SK-N-SH (cell line): ENCODE results near the gene TRIM68. TPM values are rescaled to one million over a fixed set of nuclear protein-coding genes. Genes with fewer than 3 reads are reported as not detected.

Experiments used
- CTCF ChIA-PET: fragments of 300-600, 350-600 bp; formaldehyde crosslinking; extraction: SDS; loops from one replicate; lab custom pipeline; 2021; lab: Yijun Ruan, JAX
- POLR2A ChIA-PET: fragments of 350-600 bp; sonication (Branson Sonifier 250); formaldehyde crosslinking; extraction: SDS; loops from one replicate; lab custom pipeline; 2020; ENCODE audit warnings: antibody characterized with exemption, inconsistent platforms; lab: Yijun Ruan, JAX
- DNase-seq: peaks from one replicate; pipeline ENCODE4 v3.0.0; 2012
- H2AFZ ChIP-seq: fragments of 200-600 bp; sonication (generic); 2 replicates; pipeline ENCODE4 v1.8.1; 2016; ENCODE audit warnings: antibody characterized with exemption, mild to moderate bottlenecking, low read depth
- H3F3A ChIP-seq: fragments of 200-600 bp; sonication (generic); replicated peaks from 2 replicates; pipeline ENCODE3; 2016; ENCODE audit warnings: antibody characterized with exemption, mild to moderate bottlenecking; ENCODE audit not compliant: insufficient read depth
- H3K27ac ChIP-seq, 2 experiments: fragments of 200-500 bp in 1 of 2; fragments of 200-600 bp in 1 of 2; sonication (Bioruptor generic) in 1 of 2; sonication (generic), shearing (Covaris generic) in 1 of 2; 2 replicates each; pipeline versions ENCODE4 v1.5.1 to v1.6.1; 2014 to 2016; ENCODE audit warnings: low read depth in 2 of 2, inconsistent platforms in 1 of 2, low read length in 1 of 2, mild to moderate bottlenecking in 1 of 2, mixed read lengths in 1 of 2
- H3K27me3 ChIP-seq: fragments of 200-600 bp; sonication (generic), shearing (Covaris generic); 2 replicates; pipeline ENCODE4 v1.6.1; 2016; ENCODE audit warnings: mixed run types; ENCODE audit not compliant: insufficient read depth
- H3K36me3 ChIP-seq, 2 experiments: fragments of 200-500 bp in 1 of 2; fragments of 200-600 bp in 1 of 2; sonication (Bioruptor generic) in 1 of 2; sonication (generic) in 1 of 2; replicated peaks in 1 of 2; 2 replicates each; pipeline versions ENCODE3 to v1.5.1; 2014 to 2016; ENCODE audit warnings: low read length in 1 of 2, mild to moderate bottlenecking in 1 of 2; ENCODE audit not compliant: insufficient read depth in 2 of 2, control insufficient read depth in 1 of 2
- H3K4me1 ChIP-seq, 2 experiments: fragments of 200-500 bp in 1 of 2; fragments of 200-600 bp in 1 of 2; sonication (Bioruptor generic) in 1 of 2; sonication (generic), shearing (Covaris generic) in 1 of 2; 2 replicates each; pipeline versions ENCODE4 v1.5.1 to v1.6.1; 2014 to 2016; ENCODE audit warnings: low read depth in 1 of 2, low read length in 1 of 2, mixed run types in 1 of 2; ENCODE audit not compliant: insufficient read depth in 2 of 2, control insufficient read depth in 1 of 2
- H3K4me2 ChIP-seq: fragments of 200-600 bp; sonication (generic), shearing (Covaris generic); 2 replicates; pipeline ENCODE4 v1.6.1; 2017; ENCODE audit warnings: mixed run types
- H3K4me3 ChIP-seq, 2 experiments: fragments of 200-500 bp in 1 of 2; fragments of 200-600 bp in 1 of 2; sonication (Bioruptor generic) in 1 of 2; sonication (generic), shearing (Covaris generic) in 1 of 2; 2 replicates each; pipeline versions ENCODE4 v1.5.1 to v1.8.1; 2014 to 2016; ENCODE audit warnings: low read depth in 2 of 2, inconsistent platforms in 1 of 2, low read length in 1 of 2, mild to moderate bottlenecking in 1 of 2, mixed read lengths in 1 of 2, moderate library complexity in 1 of 2
- H3K79me2 ChIP-seq: fragments of 200-600 bp; sonication (generic); 2 replicates; pipeline ENCODE4 v1.8.1; 2017; ENCODE audit warnings: mild to moderate bottlenecking; ENCODE audit not compliant: insufficient read depth
- H3K9ac ChIP-seq: fragments of 200-600 bp; sonication (generic); 2 replicates; pipeline ENCODE4 v1.6.1; 2017; ENCODE audit warnings: mixed run types
- H3K9me2 ChIP-seq: fragments of 200-600 bp; sonication (generic); 2 replicates; pipeline ENCODE4 v1.6.1; 2017; ENCODE audit warnings: mixed run types
- H3K9me3 ChIP-seq: fragments of 200-600 bp; sonication (generic); 2 replicates; pipeline ENCODE4 v1.6.1; 2017; ENCODE audit warnings: mixed run types, mild to moderate bottlenecking, moderate library complexity
- H4K20me1 ChIP-seq: fragments of 200-600 bp; sonication (generic); 2 replicates; pipeline ENCODE4 v1.6.1; 2017; ENCODE audit warnings: mild to moderate bottlenecking, mixed run types; ENCODE audit not compliant: insufficient read depth
- ELF1 ChIP-seq: IDR thresholded peaks from 2 replicates; pipeline ENCODE4 v1.4.0; 2012
- FOXM1 ChIP-seq: IDR thresholded peaks from 2 replicates; pipeline ENCODE4 v1.4.0; 2012; ENCODE audit warnings: low read depth, mild to moderate bottlenecking
- GABPA ChIP-seq: IDR thresholded peaks from 2 replicates; pipeline ENCODE4 v1.4.0; 2012; ENCODE audit warnings: low read depth, mild to moderate bottlenecking
- GATA2 ChIP-seq: sonication (generic); formaldehyde crosslinking; IDR thresholded peaks from 2 replicates; pipeline ENCODE4 v1.5.0; 2020; ENCODE audit warnings: mild to moderate bottlenecking, missing genetic modification reagents
- IRF3 ChIP-seq: fragments of 150-350 bp; IDR thresholded peaks from 2 replicates; pipeline ENCODE4 v1.6.1; 2016; ENCODE audit warnings: mild to moderate bottlenecking, low read depth, low read length
- JUND ChIP-seq: IDR thresholded peaks from 2 replicates; pipeline ENCODE4 v1.4.0; 2012
- MXI1 ChIP-seq: IDR thresholded peaks from 2 replicates; pipeline ENCODE4 v1.6.1; 2012; ENCODE audit warnings: mild to moderate bottlenecking, low read depth, low read length, improper control_type of control experiment
- NFIC ChIP-seq: IDR thresholded peaks from 2 replicates; pipeline ENCODE4 v1.4.0; 2012; ENCODE audit warnings: borderline replicate concordance
- NRF1 ChIP-seq: IDR thresholded peaks from 2 replicates; pipeline ENCODE4 v1.6.1; 2012; ENCODE audit warnings: low read depth, mild to moderate bottlenecking, low read length
- POLR2AphosphoS5 ChIP-seq: IDR thresholded peaks from 2 replicates; pipeline ENCODE4 v1.6.1; 2012; ENCODE audit warnings: low read depth, low read length
- RAD21 ChIP-seq: IDR thresholded peaks from 2 replicates; pipeline ENCODE4 v1.6.1; 2012; ENCODE audit warnings: mild to moderate bottlenecking, low read length
- RFX5 ChIP-seq: IDR thresholded peaks from 2 replicates; pipeline ENCODE4 v1.6.1; 2012; ENCODE audit warnings: mild to moderate bottlenecking, improper control_type of control experiment, low read length
- SIN3A ChIP-seq: IDR thresholded peaks from 2 replicates; pipeline ENCODE4 v1.6.1; 2012; ENCODE audit warnings: low read depth, mild to moderate bottlenecking, low read length, moderate library complexity, borderline replicate concordance
- TEAD4 ChIP-seq: IDR thresholded peaks from 2 replicates; pipeline ENCODE4 v1.4.0; 2012; ENCODE audit warnings: mild to moderate bottlenecking, borderline replicate concordance; ENCODE audit not compliant: insufficient read depth
- USF1 ChIP-seq: IDR thresholded peaks from 2 replicates; pipeline ENCODE4 v1.4.0; 2012; ENCODE audit warnings: low read depth, borderline replicate concordance
- USF2 ChIP-seq: fragments of 150-350 bp; IDR thresholded peaks from 2 replicates; pipeline ENCODE4 v1.6.1; 2017; ENCODE audit warnings: antibody characterized with exemption, low read length, low read depth, borderline replicate concordance
- ZBTB33 ChIP-seq: IDR thresholded peaks from 2 replicates; pipeline ENCODE4 v1.4.0; 2012; ENCODE audit warnings: low read depth, borderline replicate concordance
- whole genome bisulfite sequencing: methylation state at CpG from one replicate; pipeline ENCODE4 v1.1.6; 2017; ENCODE audit warnings: low lambda C conversion rate; 5-methylcytosine and 5-hydroxymethylcytosine counted together
- polyA plus RNA-seq, 3 experiments: library from polyadenylated mRNA; depleted of rRNA; stranded (reverse); fragments of >200 nt; gene quantifications; 2 replicates each; pipeline ENCODE4 v1.2.3, GENCODE V29; 2012

The TRIM68 gene
- polyA plus RNA-seq, 1 of the 3 experiments (the other 2 are of a cell fraction): 4.9 TPM

- H3K4me1 ChIP-seq: peaks cover 0 to 10% of the 10 kb centered on the region in 2 experiments; a peak in 3 of 4 replicates
- H2AFZ ChIP-seq: no peak overlapping the region
- TF ChIP-seq FOXM1 (no peak), NFIC (no peak), POLR2AphosphoS5 (no peak), ELF1 (no peak), ZBTB33 (no peak), USF2 (no peak), NRF1 (no peak), GABPA (no peak), MXI1 (no peak), RAD21 (no peak), SIN3A (no peak), RFX5 (no peak), TEAD4 (no peak), USF1 (no peak), IRF3 (no peak), JUND (no peak), GATA2 (CRISPR knock-in tag) (no peak)
- peaks cover 15 to 27% of the 10 kb centered on the region in 2 experiments for H3K36me3 ChIP-seq
- H3K27ac ChIP-seq: no peak overlapping the region
- H3K4me3 ChIP-seq: peak overlapping the region in 1 of 2 experiments; percentile 73; a peak in 1 of 4 replicates
- peak overlapping the region; percentile 76 for H3K4me2 ChIP-seq
- H3K9me2 ChIP-seq: no peaks in the 10 kb centered on the region
- H3K9ac ChIP-seq: no peak overlapping the region
- no peaks in the 10 kb centered on the region; the same call in 1 of the 2 replicates for H3K79me2 ChIP-seq
- CTCF ChIA-PET: interaction anchor here (1.2 to 2.9 kb wide), 2 partner anchors 21 to 425 kb away, joined by 3 to 10 read pairs; no protein-coding TSS in a partner anchor
- H3F3A ChIP-seq: no peaks in the 10 kb centered on the region
- H3K9me3 ChIP-seq: no peaks in the 10 kb centered on the region
- 100% methylated on average over 1 of the region's 1 CpG for WGBS
- POLR2A ChIA-PET: no interaction called here
- no peak for DNase-seq
- H3K27me3 ChIP-seq: no peaks in the 10 kb centered on the region
- H4K20me1 ChIP-seq: no peaks in the 10 kb centered on the region
Observed at GRCh38 chr11:4606231-4607015, 1.6 kb downstream of the TRIM68 start.
